Kidney epithelial cell (primary cell): ENCODE results near the gene DDIT3. TPM values are rescaled to one million over a fixed set of nuclear protein-coding genes. Genes with fewer than 3 reads are reported as not detected.

Experiments used
- DNase-seq: peaks from one replicate; pipeline ENCODE4 v3.0.0-alpha.2; 2010; ENCODE audit warnings: low read depth
- H3K27me3 ChIP-seq: 2 replicates; pipeline ENCODE4 v1.6.0; 2011; ENCODE audit warnings: low read length; ENCODE audit not compliant: control insufficient read depth, insufficient read depth
- H3K36me3 ChIP-seq: 2 replicates; pipeline ENCODE4 v1.5.1; 2011; ENCODE audit warnings: low read length; ENCODE audit not compliant: control insufficient read depth, insufficient read depth
- H3K4me3 ChIP-seq: 2 replicates; pipeline ENCODE4 v1.5.1; 2011; ENCODE audit warnings: low read depth, mild to moderate bottlenecking, control low read depth, low read length
- total RNA-seq: library from RNA; depleted of rRNA; stranded (reverse); fragments of >200 nt; gene quantifications from 2 replicates; pipeline ENCODE4 v1.2.3, GENCODE V29; 2015
- TF ChIP-seq, protein P1 (sequence below): IDR thresholded peaks from 2 replicates; pipeline ENCODE4 v1.5.1; 2011; ENCODE audit warnings: mild to moderate bottlenecking, moderate library complexity, low read length, control low read depth, inconsistent platforms; ENCODE audit not compliant: insufficient read depth, poor library complexity, severe bottlenecking

Gene DDIT3
- total RNA-seq, 1 donor from 2014 or later, result 107 TPM

DNA sequence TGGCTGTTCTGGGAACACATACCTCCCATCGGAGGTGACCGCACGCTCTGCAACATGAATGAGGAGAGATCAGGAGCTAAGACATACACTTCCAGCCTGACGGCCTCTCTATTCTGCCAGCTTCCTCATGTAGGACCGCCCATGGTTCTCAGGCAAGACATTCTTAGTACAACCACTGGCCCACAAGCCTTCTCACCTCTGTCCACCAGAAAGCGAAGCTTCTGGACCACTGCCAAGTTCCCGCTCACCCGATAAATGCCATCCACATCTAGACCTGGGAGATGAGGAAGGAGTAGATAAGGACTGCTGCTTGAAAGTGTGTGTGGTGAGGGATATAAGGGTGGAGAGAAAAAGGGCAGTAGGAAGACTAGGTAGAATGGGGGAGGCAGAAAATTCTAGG, 45.9 kb downstream of the DDIT3 start:
- Histone ChIP-seq H3K4me3 (no peak overlapping the region), H3K36me3 (no peaks in the 10 kb centered on the region), H3K27me3 (peaks cover 63% of the 10 kb centered on the region)
- TF ChIP-seq, protein P1, sequence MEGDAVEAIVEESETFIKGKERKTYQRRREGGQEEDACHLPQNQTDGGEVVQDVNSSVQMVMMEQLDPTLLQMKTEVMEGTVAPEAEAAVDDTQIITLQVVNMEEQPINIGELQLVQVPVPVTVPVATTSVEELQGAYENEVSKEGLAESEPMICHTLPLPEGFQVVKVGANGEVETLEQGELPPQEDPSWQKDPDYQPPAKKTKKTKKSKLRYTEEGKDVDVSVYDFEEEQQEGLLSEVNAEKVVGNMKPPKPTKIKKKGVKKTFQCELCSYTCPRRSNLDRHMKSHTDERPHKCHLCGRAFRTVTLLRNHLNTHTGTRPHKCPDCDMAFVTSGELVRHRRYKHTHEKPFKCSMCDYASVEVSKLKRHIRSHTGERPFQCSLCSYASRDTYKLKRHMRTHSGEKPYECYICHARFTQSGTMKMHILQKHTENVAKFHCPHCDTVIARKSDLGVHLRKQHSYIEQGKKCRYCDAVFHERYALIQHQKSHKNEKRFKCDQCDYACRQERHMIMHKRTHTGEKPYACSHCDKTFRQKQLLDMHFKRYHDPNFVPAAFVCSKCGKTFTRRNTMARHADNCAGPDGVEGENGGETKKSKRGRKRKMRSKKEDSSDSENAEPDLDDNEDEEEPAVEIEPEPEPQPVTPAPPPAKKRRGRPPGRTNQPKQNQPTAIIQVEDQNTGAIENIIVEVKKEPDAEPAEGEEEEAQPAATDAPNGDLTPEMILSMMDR, result no peak
- no peak for DNase-seq

DNA sequence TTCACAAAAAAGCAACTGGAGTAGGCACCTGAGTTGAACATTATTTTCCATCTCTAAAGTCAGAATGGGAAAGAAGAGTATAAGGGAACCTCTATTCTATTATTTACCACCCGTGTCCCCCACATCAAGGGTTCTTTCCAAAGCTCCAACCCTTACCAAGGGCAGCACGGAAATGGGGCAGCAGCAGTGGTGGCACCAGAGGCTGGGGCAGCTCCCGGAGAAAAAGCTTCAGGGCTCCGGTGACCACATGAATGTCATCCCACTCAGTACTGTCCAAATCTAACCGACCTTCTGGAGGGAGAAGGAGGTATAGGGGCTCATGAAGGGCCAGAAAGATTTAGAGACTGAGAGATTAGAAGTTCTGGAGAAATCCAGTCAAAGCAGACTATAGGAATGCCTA, 46.4 kb downstream of the DDIT3 start:
- DNase-seq, result no peak
- TF ChIP-seq, protein P1, result no peak
- H3K27me3 ChIP-seq, result peaks cover 68% of the 10 kb centered on the region

DNA sequence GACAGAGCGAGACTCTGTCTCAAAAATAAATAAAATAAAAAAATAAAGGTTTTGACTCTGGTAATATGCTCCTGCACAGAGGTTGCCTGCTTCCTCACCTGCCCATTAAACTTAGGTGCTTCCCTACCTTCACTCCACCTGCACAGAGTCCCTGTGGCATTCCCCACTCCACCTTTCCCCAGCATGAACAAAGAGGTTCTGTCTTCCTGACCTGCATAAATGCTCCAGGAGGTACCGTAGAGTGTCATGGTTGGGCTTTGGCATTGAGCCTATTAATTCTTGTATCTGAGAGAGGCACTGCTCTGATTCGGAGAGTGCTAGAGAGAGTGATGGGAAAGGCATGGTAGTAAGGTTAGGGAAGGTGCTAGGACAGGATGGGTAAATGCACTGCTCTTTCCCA, 46.9 kb downstream of the DDIT3 start:
- H3K4me3 ChIP-seq, result no peak overlapping the region
- DNase-seq, result no peak
- TF ChIP-seq, protein P1, result no peak
- no peaks in the 10 kb centered on the region for H3K36me3 ChIP-seq
- H3K27me3 ChIP-seq, result peaks cover 68% of the 10 kb centered on the region

More for the DNA sequence above, 46.4 kb downstream of the DDIT3 start:
- no peak overlapping the region for H3K4me3 ChIP-seq
- H3K36me3 ChIP-seq, result no peaks in the 10 kb centered on the region

GRCh38 chr12:57472391-57472790, 47.9 kb downstream of the DDIT3 start:
- no peak for DNase-seq
- Histone ChIP-seq H3K36me3 (no peaks in the 10 kb centered on the region), H3K4me3 (no peak overlapping the region), H3K27me3 (peaks cover 71% of the 10 kb centered on the region)
- TF ChIP-seq, protein P1, result no peak

- no peak for DNase-seq
- peaks cover 66% of the 10 kb centered on the region for H3K27me3 ChIP-seq
These were observed 48.7 kb downstream of the DDIT3 start for GRCh38 chr12:57471661-57472060.

More at GRCh38 chr12:57471661-57472060, 48.7 kb downstream of the DDIT3 start:
- TF ChIP-seq, protein P1, result no peak
- Histone ChIP-seq H3K36me3 (no peaks in the 10 kb centered on the region), H3K4me3 (no peak overlapping the region)
